GM12873 (cell line): ENCODE results near the gene LRRC1.

Experiments used
- TF ChIP-seq, protein P1 (sequence below): IDR thresholded peaks from 2 replicates; pipeline ENCODE4 v1.5.1; 2012; ENCODE audit warnings: low read depth, mild to moderate bottlenecking, moderate library complexity, low read length, control low read depth; ENCODE audit not compliant: insufficient read depth; ENCODE audit errors: missing control alignments

Gene LRRC1

DNA sequence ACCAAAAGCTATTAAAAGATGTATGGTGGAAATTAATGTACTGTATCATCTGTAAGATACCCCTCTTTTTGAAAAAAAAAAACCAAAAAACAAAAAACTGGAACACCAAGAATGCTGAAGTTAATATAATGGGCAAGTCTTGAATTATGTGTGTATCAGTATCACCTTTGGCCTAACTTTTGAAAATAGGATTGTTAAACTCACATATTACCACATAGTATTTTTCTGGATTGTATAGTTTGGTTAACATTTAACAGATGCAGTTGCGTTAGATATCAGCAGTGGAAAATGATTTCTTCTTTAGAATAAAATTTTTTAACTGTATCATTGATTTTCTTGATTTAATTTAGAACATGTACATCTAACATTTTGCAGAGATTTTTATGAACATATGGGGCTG, 118.5 kb downstream of the LRRC1 start:
- TF ChIP-seq, protein P1, sequence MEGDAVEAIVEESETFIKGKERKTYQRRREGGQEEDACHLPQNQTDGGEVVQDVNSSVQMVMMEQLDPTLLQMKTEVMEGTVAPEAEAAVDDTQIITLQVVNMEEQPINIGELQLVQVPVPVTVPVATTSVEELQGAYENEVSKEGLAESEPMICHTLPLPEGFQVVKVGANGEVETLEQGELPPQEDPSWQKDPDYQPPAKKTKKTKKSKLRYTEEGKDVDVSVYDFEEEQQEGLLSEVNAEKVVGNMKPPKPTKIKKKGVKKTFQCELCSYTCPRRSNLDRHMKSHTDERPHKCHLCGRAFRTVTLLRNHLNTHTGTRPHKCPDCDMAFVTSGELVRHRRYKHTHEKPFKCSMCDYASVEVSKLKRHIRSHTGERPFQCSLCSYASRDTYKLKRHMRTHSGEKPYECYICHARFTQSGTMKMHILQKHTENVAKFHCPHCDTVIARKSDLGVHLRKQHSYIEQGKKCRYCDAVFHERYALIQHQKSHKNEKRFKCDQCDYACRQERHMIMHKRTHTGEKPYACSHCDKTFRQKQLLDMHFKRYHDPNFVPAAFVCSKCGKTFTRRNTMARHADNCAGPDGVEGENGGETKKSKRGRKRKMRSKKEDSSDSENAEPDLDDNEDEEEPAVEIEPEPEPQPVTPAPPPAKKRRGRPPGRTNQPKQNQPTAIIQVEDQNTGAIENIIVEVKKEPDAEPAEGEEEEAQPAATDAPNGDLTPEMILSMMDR, result no peak

- TF ChIP-seq, protein P1, result no peak
These were observed 120.4 kb downstream of the LRRC1 start for GRCh38 chr6:53915026-53915691.

DNA sequence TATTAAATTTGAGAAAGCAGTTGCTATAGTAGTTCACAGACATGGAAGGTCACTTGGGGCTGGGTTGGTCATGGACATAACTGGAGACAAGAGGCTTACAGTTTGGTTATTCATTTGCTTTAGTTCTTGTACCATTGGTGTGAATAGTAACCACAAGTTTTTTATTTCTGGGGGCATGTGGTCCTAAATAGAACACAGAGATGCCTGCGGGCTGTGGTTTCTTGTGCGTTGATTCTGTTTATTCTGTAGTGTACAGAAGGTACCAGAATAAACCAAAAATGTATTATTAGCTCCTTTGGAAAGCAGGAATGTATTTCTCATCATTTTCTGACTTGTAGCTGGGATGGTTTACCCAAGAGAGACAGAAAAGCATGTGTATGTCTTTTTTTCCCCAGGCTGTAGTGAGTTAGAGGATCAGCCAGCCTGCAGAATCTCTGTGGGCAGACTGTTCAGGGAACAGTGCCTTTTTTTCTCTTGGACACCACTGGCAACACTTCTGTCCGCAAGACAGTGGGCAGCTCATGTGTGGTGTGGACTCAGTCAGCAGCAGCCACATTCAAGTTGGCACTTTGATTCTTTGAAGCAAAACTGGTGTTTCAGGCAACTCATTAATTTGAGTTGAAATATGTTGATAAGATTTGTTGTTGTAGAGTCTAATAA, 122.1 kb downstream of the LRRC1 start:
- TF ChIP-seq, protein P1, result no peak

- TF ChIP-seq, protein P1, result no peak
These were observed 122.6 kb downstream of the LRRC1 start for GRCh38 chr6:53917464-53917842.

DNA sequence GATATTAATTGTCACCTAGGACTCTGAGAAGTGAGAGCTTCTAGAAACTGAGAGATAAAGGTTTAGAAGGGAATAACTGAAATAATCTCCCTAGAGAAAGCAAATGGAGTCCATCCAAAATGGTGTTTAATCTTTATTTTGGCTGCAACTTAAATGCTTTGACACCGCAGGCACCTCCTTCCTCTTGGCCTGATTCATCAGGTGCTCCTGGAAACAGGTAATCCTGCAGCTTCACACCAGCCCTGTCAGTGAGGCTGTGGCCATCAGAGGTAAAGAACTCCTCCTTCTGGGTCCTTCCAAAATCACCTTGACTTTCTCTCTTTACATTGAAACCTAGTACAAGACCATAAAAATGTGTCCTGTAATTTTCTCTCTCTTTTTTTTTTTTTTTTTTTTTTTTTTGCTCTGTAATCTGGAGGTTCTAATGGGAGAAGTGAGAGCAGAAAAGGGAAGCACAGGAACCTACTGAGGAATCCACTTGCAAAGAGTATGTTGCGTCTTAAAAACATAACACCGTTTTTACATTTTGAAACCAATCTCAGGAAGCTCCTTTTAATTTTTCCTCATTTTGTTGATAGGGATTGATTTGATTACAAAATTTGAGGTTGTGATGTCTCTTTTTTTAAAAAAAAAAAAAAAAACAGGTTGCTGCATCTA, 124.2 kb downstream of the LRRC1 start:
- TF ChIP-seq, protein P1, result no peak

- TF ChIP-seq, protein P1, result no peak
These were observed 125.1 kb downstream of the LRRC1 start for GRCh38 chr6:53919881-53920360.

DNA sequence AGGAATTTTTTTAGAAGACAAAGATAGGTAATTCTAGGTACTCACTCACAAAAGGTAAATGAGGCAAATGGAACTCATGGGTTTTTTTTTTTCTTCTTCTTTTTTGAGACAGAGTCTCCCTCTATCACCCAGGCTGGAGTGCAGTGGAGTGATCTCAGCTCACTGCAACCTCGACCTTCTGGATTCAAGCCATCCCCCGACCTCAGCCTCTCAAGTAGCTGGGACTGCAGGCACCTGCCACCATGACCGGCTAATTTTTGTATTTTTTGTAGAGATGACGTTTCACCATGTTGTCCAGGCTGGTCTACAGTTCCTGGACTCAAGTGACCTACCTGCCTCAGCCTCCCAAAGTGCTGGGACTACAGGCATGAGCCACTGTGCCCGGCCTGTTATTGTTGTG, 126.1 kb downstream of the LRRC1 start:
- TF ChIP-seq, protein P1, result no peak
